K562 (cell line): ENCODE measurements around the gene CFHR1.

Source experiments
- CBX5 ChIP-seq: IDR thresholded peaks from 2 replicates; pipeline ENCODE4 v1.6.1; 2014; ENCODE audit warnings: low read depth, borderline replicate concordance
- CHAMP1 ChIP-seq: fragments of 450-650 bp; IDR thresholded peaks from 2 replicates; pipeline ENCODE4 v1.6.1; 2016; ENCODE audit warnings: mild to moderate bottlenecking
- DDX20 ChIP-seq: fragments of 450-650 bp; IDR thresholded peaks from 2 replicates; pipeline ENCODE4 v1.6.1; 2016; ENCODE audit warnings: missing genetic modification characterization, low read depth, mild to moderate bottlenecking, missing compliant biosample characterization, moderate library complexity
- ETV6 ChIP-seq, 3 experiments: fragments of 150-350 bp in 1 of 3; sonication (generic) in 1 of 3; formaldehyde crosslinking in 1 of 3; IDR thresholded peaks; 2 replicates each; pipeline versions ENCODE4 v1.6.1 to v1.8.0; 2014 to 2022; ENCODE audit warnings: borderline replicate concordance in 2 of 3, low read depth in 2 of 3, antibody characterized with exemption in 1 of 3, low read length in 1 of 3, mild to moderate bottlenecking in 1 of 3, missing genetic modification reagents in 1 of 3
- JUNB ChIP-seq: fragments of 450-650 bp; formaldehyde crosslinking; conservative IDR thresholded peaks from 2 replicates; pipeline ENCODE4 v1.4.0; 2020; ENCODE audit warnings: mild to moderate bottlenecking
- POLR2A ChIP-seq: fragments of 450-650 bp; conservative IDR thresholded peaks from 2 replicates; pipeline ENCODE4 v1.6.1; 2016
- PTBP1 ChIP-seq: fragments of 200-400 bp; formaldehyde crosslinking; IDR thresholded peaks from 2 replicates; pipeline ENCODE4 v1.6.1; 2017; ENCODE audit warnings: low read depth, low read length
- ZNF609 ChIP-seq: sonication (generic); formaldehyde crosslinking; IDR thresholded peaks from 2 replicates; pipeline ENCODE4 v1.8.1; 2023; ENCODE audit warnings: missing genetic modification reagents, mild to moderate bottlenecking, borderline replicate concordance
- TF ChIP-seq, protein P1 (sequence below): fragments of 200-400 bp; formaldehyde crosslinking; IDR thresholded peaks from 2 replicates; pipeline ENCODE4 v1.6.1; 2017; ENCODE audit warnings: mild to moderate bottlenecking, low read depth, low read length, moderate library complexity
- TF ChIP-seq, protein P2 (sequence below): fragments of 250-450 bp; sonication (Bioruptor Pico); IDR thresholded peaks from 2 replicates; pipeline ENCODE4 v1.5.0; 2021; ENCODE audit warnings: mild to moderate bottlenecking, borderline replicate concordance
- TF ChIP-seq, protein P3 (sequence below), 3 experiments: IDR thresholded peaks in 2 of 3; conservative IDR thresholded peaks in 1 of 3; 2 replicates each; pipeline ENCODE4 v1.5.1; 2011 to 2012; ENCODE audit warnings: low read length in 3 of 3, mild to moderate bottlenecking in 3 of 3, control low read depth in 2 of 3, improper control_type of control experiment in 1 of 3, inconsistent platforms in 1 of 3, low read depth in 1 of 3, mixed read lengths in 1 of 3, moderate library complexity in 1 of 3; ENCODE audit not compliant: insufficient read depth in 2 of 3

DNA sequence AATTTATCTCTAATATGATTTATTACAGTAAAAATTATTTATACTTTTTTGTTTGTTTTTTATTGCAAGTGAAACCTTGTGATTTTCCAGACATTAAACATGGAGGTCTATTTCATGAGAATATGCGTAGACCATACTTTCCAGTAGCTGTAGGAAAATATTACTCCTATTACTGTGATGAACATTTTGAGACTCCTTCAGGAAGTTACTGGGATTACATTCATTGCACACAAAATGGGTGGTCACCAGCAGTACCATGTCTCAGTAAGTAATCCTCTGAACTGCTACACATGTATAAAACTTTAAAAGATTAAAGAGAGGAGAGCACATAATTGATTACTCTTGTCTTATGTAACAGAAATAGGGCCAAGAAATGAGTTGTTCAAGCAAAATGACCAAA is 40.4 kb upstream of the CFHR1 start:
- TF ChIP-seq ZNF609 (no peak), CBX5 (no peak), PTBP1 (no peak), DDX20 (tag) (no peak), CHAMP1 (no peak), JUNB (CRISPR knock-in tag) (no peak), ETV6 (IDR thresholded peaks at IDR 0.05; ENCODE audit: borderline replicate concordance in 1 of 2, low read depth in 2 of 2, low read length in 1 of 2) (no peak), ETV6 (CRISPR knock-in tag; IDR thresholded peaks at IDR 0.05; ENCODE audit: borderline replicate concordance) (no peak), POLR2A (no peak)
- TF ChIP-seq, protein P1, sequence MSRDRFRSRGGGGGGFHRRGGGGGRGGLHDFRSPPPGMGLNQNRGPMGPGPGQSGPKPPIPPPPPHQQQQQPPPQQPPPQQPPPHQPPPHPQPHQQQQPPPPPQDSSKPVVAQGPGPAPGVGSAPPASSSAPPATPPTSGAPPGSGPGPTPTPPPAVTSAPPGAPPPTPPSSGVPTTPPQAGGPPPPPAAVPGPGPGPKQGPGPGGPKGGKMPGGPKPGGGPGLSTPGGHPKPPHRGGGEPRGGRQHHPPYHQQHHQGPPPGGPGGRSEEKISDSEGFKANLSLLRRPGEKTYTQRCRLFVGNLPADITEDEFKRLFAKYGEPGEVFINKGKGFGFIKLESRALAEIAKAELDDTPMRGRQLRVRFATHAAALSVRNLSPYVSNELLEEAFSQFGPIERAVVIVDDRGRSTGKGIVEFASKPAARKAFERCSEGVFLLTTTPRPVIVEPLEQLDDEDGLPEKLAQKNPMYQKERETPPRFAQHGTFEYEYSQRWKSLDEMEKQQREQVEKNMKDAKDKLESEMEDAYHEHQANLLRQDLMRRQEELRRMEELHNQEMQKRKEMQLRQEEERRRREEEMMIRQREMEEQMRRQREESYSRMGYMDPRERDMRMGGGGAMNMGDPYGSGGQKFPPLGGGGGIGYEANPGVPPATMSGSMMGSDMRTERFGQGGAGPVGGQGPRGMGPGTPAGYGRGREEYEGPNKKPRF: no peak
- TF ChIP-seq, protein P2, sequence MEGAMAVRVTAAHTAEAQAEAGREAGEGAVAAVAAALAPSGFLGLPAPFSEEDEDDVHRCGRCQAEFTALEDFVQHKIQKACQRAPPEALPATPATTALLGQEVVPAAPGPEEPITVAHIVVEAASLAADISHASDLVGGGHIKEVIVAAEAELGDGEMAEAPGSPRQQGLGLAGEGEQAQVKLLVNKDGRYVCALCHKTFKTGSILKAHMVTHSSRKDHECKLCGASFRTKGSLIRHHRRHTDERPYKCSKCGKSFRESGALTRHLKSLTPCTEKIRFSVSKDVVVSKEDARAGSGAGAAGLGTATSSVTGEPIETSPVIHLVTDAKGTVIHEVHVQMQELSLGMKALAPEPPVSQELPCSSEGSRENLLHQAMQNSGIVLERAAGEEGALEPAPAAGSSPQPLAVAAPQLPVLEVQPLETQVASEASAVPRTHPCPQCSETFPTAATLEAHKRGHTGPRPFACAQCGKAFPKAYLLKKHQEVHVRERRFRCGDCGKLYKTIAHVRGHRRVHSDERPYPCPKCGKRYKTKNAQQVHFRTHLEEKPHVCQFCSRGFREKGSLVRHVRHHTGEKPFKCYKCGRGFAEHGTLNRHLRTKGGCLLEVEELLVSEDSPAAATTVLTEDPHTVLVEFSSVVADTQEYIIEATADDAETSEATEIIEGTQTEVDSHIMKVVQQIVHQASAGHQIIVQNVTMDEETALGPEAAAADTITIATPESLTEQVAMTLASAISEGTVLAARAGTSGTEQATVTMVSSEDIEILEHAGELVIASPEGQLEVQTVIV (CRISPR knock-in tag): no peak
- TF ChIP-seq, protein P3, sequence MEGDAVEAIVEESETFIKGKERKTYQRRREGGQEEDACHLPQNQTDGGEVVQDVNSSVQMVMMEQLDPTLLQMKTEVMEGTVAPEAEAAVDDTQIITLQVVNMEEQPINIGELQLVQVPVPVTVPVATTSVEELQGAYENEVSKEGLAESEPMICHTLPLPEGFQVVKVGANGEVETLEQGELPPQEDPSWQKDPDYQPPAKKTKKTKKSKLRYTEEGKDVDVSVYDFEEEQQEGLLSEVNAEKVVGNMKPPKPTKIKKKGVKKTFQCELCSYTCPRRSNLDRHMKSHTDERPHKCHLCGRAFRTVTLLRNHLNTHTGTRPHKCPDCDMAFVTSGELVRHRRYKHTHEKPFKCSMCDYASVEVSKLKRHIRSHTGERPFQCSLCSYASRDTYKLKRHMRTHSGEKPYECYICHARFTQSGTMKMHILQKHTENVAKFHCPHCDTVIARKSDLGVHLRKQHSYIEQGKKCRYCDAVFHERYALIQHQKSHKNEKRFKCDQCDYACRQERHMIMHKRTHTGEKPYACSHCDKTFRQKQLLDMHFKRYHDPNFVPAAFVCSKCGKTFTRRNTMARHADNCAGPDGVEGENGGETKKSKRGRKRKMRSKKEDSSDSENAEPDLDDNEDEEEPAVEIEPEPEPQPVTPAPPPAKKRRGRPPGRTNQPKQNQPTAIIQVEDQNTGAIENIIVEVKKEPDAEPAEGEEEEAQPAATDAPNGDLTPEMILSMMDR (IDR thresholded peaks at IDR 0.05 in 2 of 3, conservative IDR thresholded peaks at IDR 0.05 in 1 of 3; ENCODE audit: insufficient read depth in 2 of 3, low read depth in 1 of 3, low read length in 3 of 3): no peak
